OCI-LY7 (cell line): ENCODE measurements around the gene ANKRD33B. TPM values are rescaled to one million over a fixed set of nuclear protein-coding genes. Genes with fewer than 3 reads are reported as not detected.
A peak's percentile ranks its signal among the peaks of the same experiment; 100 is the strongest.

Source experiments
- BruUV-seq: library from RNA; stranded (reverse); fragments of 400-500 nt; replicated peaks from 2 replicates; lab custom pipeline; 2021; lab: Mats Ljungman, UMichigan
- CTCF ChIA-PET: fragments of 300-600 bp; sonication (Branson Sonifier 250); formaldehyde crosslinking; loops from one replicate; lab custom pipeline; 2022; ENCODE audit warnings: antibody characterized with exemption; ENCODE audit not compliant: unreplicated experiment; lab: Charles Lee
- POLR2A ChIA-PET: fragments of 300-600 bp; sonication (Branson Sonifier 250); formaldehyde crosslinking; loops from one replicate; lab custom pipeline; 2022; ENCODE audit warnings: antibody characterized with exemption; lab: Charles Lee
- DNase-seq: peaks from one replicate; pipeline ENCODE4 v3.0.0-alpha.2; 2015; ENCODE audit warnings: low spot score
- H2AFZ ChIP-seq: fragments of 200-600 bp; sonication (generic), shearing (Covaris generic); 2 replicates; pipeline ENCODE4 v1.6.1; 2014; ENCODE audit warnings: mild to moderate bottlenecking, antibody characterized with exemption, low read length, moderate library complexity
- H3K27ac ChIP-seq: fragments of 200-600 bp; sonication (generic); 2 replicates; pipeline ENCODE4 v1.5.1; 2014; ENCODE audit warnings: mixed run types, low read depth, mild to moderate bottlenecking, moderate library complexity, low read length, inconsistent platforms; ENCODE audit not compliant: poor library complexity, severe bottlenecking
- H3K36me3 ChIP-seq: fragments of 200-600 bp; sonication (generic); 2 replicates; pipeline ENCODE4 v1.6.1; 2014; ENCODE audit warnings: mild to moderate bottlenecking, antibody characterized with exemption, low read length, moderate library complexity, mixed read lengths; ENCODE audit not compliant: insufficient read depth
- H3K4me1 ChIP-seq: fragments of 200-600 bp; sonication (generic); 2 replicates; pipeline ENCODE4 v1.5.1; 2014; ENCODE audit warnings: mild to moderate bottlenecking, low read length; ENCODE audit not compliant: insufficient read depth, poor library complexity, severe bottlenecking
- H3K4me2 ChIP-seq: fragments of 200-600 bp; sonication (generic); 2 replicates; pipeline ENCODE4 v1.6.1; 2014; ENCODE audit warnings: mild to moderate bottlenecking, low read length
- H3K4me3 ChIP-seq: fragments of 200-600 bp; sonication (generic); 2 replicates; pipeline ENCODE4 v1.5.1; 2014; ENCODE audit warnings: mild to moderate bottlenecking, low read depth, low read length; ENCODE audit not compliant: poor library complexity, severe bottlenecking
- H3K79me2 ChIP-seq: fragments of 200-600 bp; sonication (generic); 2 replicates; pipeline ENCODE4 v1.6.1; 2016; ENCODE audit warnings: low read depth, mild to moderate bottlenecking, low read length, moderate library complexity, mixed read lengths; ENCODE audit not compliant: insufficient read depth
- H3K9me2 ChIP-seq: fragments of 200-600 bp; sonication (generic); 2 replicates; pipeline ENCODE4 v1.6.1; 2016; ENCODE audit warnings: mild to moderate bottlenecking, low read length, mixed read lengths; ENCODE audit not compliant: insufficient read depth
- H3K9me3 ChIP-seq: fragments of 200-600 bp; sonication (generic); 2 replicates; pipeline ENCODE4 v1.6.1; 2014; ENCODE audit warnings: mild to moderate bottlenecking, mixed run types, low read length, mixed read lengths
- H4K20me1 ChIP-seq: fragments of 200-600 bp; sonication (generic); 2 replicates; pipeline ENCODE4 v1.6.1; 2014; ENCODE audit warnings: mild to moderate bottlenecking, antibody characterized with exemption, low read length, moderate library complexity, mixed read lengths; ENCODE audit not compliant: insufficient read depth
- CTCF ChIP-seq: fragments of 200-600 bp; sonication (generic); conservative IDR thresholded peaks from 2 replicates; pipeline ENCODE4 v1.5.1; 2014; ENCODE audit warnings: mild to moderate bottlenecking, antibody characterized with exemption, low read length, moderate library complexity, mixed read lengths
- EZH2phosphoT487 ChIP-seq: fragments of 200-600 bp; sonication (generic); IDR thresholded peaks from 2 replicates; pipeline ENCODE4 v1.6.1; 2018; ENCODE audit warnings: low read depth, borderline replicate concordance, mild to moderate bottlenecking, mixed run types, antibody characterized with exemption, low read length, moderate library complexity, mixed read lengths
- intact Hi-C: fragments of 100-400 bp; cut with micrococcal nuclease; formaldehyde crosslinking; loops from one replicate; pipeline ENCODE4 v1.10.0; 2022; ENCODE audit not compliant: unreplicated experiment
- total RNA-seq, 2 experiments: library from RNA; depleted of rRNA in 1 of 2; stranded (reverse); fragments of >200 nt in 1 of 2; shearing (Covaris generic) in 1 of 2; gene quantifications; 2 replicates each; pipeline ENCODE4 v1.2.3, GENCODE V29; 2014 to 2022

The ANKRD33B gene
- total RNA-seq, 2 experiments from 2014 or later, result 5.6 to 11.4 TPM

- DNase-seq, result peak; percentile 40
- intact Hi-C loops, result loop anchor here (10.0 kb wide), 1 partner anchor 495 kb away; no protein-coding TSS in a partner anchor
- CTCF ChIA-PET, result interaction anchor here (1.3 kb wide), 1 partner anchor 10 kb away, joined by 5 read pairs; no protein-coding TSS in a partner anchor
- no peaks in the 10 kb centered on the region for H3K9me2 ChIP-seq
- H3K4me1 ChIP-seq, result no peaks in the 10 kb centered on the region
- no peak overlapping the region for H3K4me3 ChIP-seq
- POLR2A ChIA-PET, result no interaction called here
- no peaks in the 10 kb centered on the region for H3K79me2 ChIP-seq
- no peak overlapping the region for H3K27ac ChIP-seq
- no peaks in the 10 kb centered on the region for H3K9me3 ChIP-seq
- no peak overlapping the region for H2AFZ ChIP-seq
- BruUV-seq, result no TSS peak
- no peaks in the 10 kb centered on the region; the same call in 1 of the 2 replicates for H3K36me3 ChIP-seq
- TF ChIP-seq EZH2phosphoT487 (no peak), CTCF (peak; percentile 71)
- H4K20me1 ChIP-seq, result no peaks in the 10 kb centered on the region
- no peak overlapping the region for H3K4me2 ChIP-seq
Observed at GRCh38 chr5:10689391-10690081, 125.7 kb downstream of the ANKRD33B start.

DNA sequence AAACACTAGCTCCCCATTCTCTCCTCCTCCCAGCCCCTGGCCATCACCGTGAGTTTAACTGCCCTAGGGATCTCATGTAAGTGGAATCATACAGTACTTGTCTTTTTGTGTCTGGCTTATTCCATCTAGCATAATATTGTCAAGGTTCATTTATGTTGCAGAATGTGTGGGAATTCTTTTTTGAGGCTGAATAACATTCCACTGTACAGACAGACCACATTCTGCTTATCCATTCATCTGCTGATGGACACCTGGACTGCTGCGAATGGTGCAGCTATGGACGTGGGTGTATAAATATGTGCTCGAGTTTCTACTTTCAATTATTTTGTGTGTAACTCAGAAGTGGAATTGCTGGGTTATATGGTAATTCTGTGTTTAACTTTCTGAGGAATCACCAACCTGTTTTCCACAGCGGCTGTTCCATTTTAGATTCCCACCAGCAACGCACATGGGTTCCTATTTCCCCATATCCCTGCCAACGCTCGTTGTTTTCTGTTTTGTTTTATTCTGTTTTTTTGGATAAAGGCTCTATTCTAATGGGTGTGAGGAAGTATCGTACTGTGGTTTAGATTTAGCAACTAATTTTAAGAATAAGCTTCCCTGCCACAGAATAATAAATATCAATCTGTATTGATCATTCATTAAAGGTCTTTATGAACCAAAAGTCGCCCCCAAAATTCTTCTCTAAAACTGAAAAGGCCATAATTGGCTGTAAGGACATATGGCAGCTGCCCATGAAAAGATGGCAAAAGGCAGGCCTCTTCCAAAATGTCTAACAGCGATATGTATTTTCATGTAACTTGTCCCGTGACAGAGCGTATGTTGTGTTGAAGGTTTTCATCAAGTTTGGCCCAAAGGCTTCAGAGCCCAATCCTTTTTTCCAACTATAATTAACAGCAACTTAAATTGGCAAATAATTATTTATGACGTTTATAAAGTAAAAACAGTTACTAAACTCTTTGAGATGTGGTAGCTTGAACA lies 126.9 kb downstream of the ANKRD33B start:
- ChIA-PET POLR2A (interaction anchor here (0.6 kb wide), 1 partner anchor 73 kb away, joined by 3 read pairs; no protein-coding TSS in a partner anchor), CTCF (interaction anchor here (1.3 kb wide), 1 partner anchor 9 kb away, joined by 5 read pairs; no protein-coding TSS in a partner anchor)
- Histone ChIP-seq H3K4me2 (no peak overlapping the region), H2AFZ (no peak overlapping the region), H3K9me3 (no peaks in the 10 kb centered on the region), H3K36me3 (no peaks in the 10 kb centered on the region; the same call in 1 of the 2 replicates), H3K4me3 (no peak overlapping the region), H3K79me2 (no peaks in the 10 kb centered on the region), H3K9me2 (no peaks in the 10 kb centered on the region), H4K20me1 (no peaks in the 10 kb centered on the region), H3K4me1 (peaks cover 11% of the 10 kb centered on the region), H3K27ac (no peak overlapping the region)
- no peak for DNase-seq
- BruUV-seq, result no TSS peak
- TF ChIP-seq CTCF, result no peak
- TF ChIP-seq EZH2phosphoT487, result no peak
- intact Hi-C loops, result loop anchor here (10.0 kb wide), 1 partner anchor 494 kb away; no protein-coding TSS in a partner anchor
